Endothelial cell of umbilical vein (primary cell): Measurements from ENCODE around the gene RFFL. TPM values are rescaled to one million over a fixed set of nuclear protein-coding genes. Genes with fewer than 3 reads are reported as not detected.

Experiments
- BruUV-seq: library from RNA; stranded (reverse); fragments of 400-500 nt; replicated peaks from 2 replicates; lab custom pipeline; 2021; lab: Mats Ljungman, UMichigan
- CTCF ChIA-PET: fragments of 300-600, 350-600 bp; sonication (Branson Sonifier 250); formaldehyde crosslinking; loops from one replicate; lab custom pipeline; 2021; ENCODE audit warnings: antibody characterized with exemption, inconsistent platforms; lab: Charles Lee
- POLR2A ChIA-PET: fragments of 300-600, 350-600 bp; sonication (Branson Sonifier 250); formaldehyde crosslinking; loops from one replicate; lab custom pipeline; 2021; ENCODE audit warnings: antibody characterized with exemption, inconsistent platforms; lab: Charles Lee
- DNase-seq: peaks from one replicate; pipeline ENCODE4 v3.0.0-alpha.2; 2011; ENCODE audit warnings: low read depth, low spot score
- FAIRE-seq: peaks from 2 replicates; lab custom pipeline; 2011; peaks lifted over from hg19 to GRCh38; lab: Jason Lieb, UNC
- H2AFZ ChIP-seq: 2 replicates; pipeline ENCODE4 v1.6.0; 2012; ENCODE audit warnings: low read depth, low read length, control low read depth, inconsistent platforms
- H3K27ac ChIP-seq: 2 replicates; pipeline ENCODE4 v1.5.1; 2011; ENCODE audit warnings: low read depth, mild to moderate bottlenecking, control low read depth, low read length, moderate library complexity; ENCODE audit not compliant: insufficient read depth
- H3K27me3 ChIP-seq, 2 experiments: 2 replicates each; pipeline versions ENCODE4 v1.6.0 to v1.6.1; 2011; ENCODE audit warnings: low read length in 2 of 2, mixed read lengths in 1 of 2; ENCODE audit not compliant: control insufficient read depth in 2 of 2, insufficient read depth in 2 of 2
- H3K36me3 ChIP-seq, 2 experiments: 2 replicates in 1 of 2; 3 replicates in 1 of 2; pipeline ENCODE4 v1.5.1; 2011; ENCODE audit warnings: low read length in 2 of 2, mild to moderate bottlenecking in 1 of 2, moderate library complexity in 1 of 2; ENCODE audit not compliant: control insufficient read depth in 2 of 2, insufficient read depth in 2 of 2; ENCODE audit errors: extremely low read depth in 1 of 2
- H3K4me1 ChIP-seq: 3 replicates; pipeline ENCODE4 v1.5.1; 2011; ENCODE audit warnings: mild to moderate bottlenecking, low read length; ENCODE audit not compliant: control insufficient read depth, insufficient read depth; ENCODE audit errors: extremely low read depth
- H3K4me2 ChIP-seq: 2 replicates; pipeline ENCODE4 v1.6.1; 2011; ENCODE audit warnings: low read length, control low read depth, mixed read lengths; ENCODE audit not compliant: insufficient read depth
- H3K4me3 ChIP-seq, 3 experiments: fragments of 200-600 bp in 1 of 3; sonication (generic), shearing (Covaris generic) in 1 of 3; replicated peaks in 1 of 3; 2 replicates each; pipeline ENCODE4 v1.5.1; 2011 to 2016; ENCODE audit warnings: control low read depth in 3 of 3, low read length in 3 of 3, mild to moderate bottlenecking in 2 of 3, inconsistent platforms in 1 of 3, low read depth in 1 of 3, moderate library complexity in 1 of 3; ENCODE audit not compliant: insufficient read depth in 1 of 3
- H3K79me2 ChIP-seq: 2 replicates; pipeline ENCODE4 v1.6.0; 2012; ENCODE audit warnings: low read length, inconsistent platforms; ENCODE audit not compliant: control insufficient read depth, insufficient read depth
- H3K9ac ChIP-seq: replicated peaks from 2 replicates; pipeline ENCODE3; 2011; ENCODE audit warnings: low read length, control low read depth; ENCODE audit not compliant: insufficient read depth; ENCODE audit errors: extremely low read depth
- H3K9me1 ChIP-seq: replicated peaks from 3 replicates; pipeline ENCODE4 v1.6.0; 2011; ENCODE audit warnings: mild to moderate bottlenecking, low read length; ENCODE audit not compliant: control insufficient read depth, insufficient read depth; ENCODE audit errors: extremely low read depth
- H3K9me3 ChIP-seq: replicated peaks from 2 replicates; pipeline ENCODE4 v1.5.1; 2012; ENCODE audit warnings: low read length, inconsistent platforms; ENCODE audit not compliant: control insufficient read depth, insufficient read depth
- H4K20me1 ChIP-seq: replicated peaks from 2 replicates; pipeline ENCODE3; 2011; ENCODE audit warnings: mild to moderate bottlenecking, low read length; ENCODE audit not compliant: control insufficient read depth, insufficient read depth; ENCODE audit errors: extremely low read depth
- EZH2 ChIP-seq: IDR thresholded peaks from 2 replicates; pipeline ENCODE4 v1.6.1; 2012; ENCODE audit warnings: borderline replicate concordance, low read depth, mild to moderate bottlenecking, moderate library complexity, low read length, inconsistent platforms; ENCODE audit not compliant: severe bottlenecking
- FOS ChIP-seq: IDR thresholded peaks from 2 replicates; pipeline ENCODE4 v1.6.1; 2011; ENCODE audit warnings: mild to moderate bottlenecking, low read length, moderate library complexity, borderline replicate concordance; ENCODE audit not compliant: insufficient read depth
- GATA2 ChIP-seq: IDR thresholded peaks from 2 replicates; pipeline ENCODE4 v1.7.0; 2011; ENCODE audit warnings: low read depth, mild to moderate bottlenecking, moderate library complexity, mixed read lengths, low read length; ENCODE audit not compliant: insufficient read length, insufficient read depth
- JUN ChIP-seq: IDR thresholded peaks from 2 replicates; pipeline ENCODE4 v1.6.1; 2011; ENCODE audit warnings: borderline replicate concordance, low read depth; ENCODE audit not compliant: insufficient read length, insufficient read depth
- POLR2A ChIP-seq: IDR thresholded peaks from 2 replicates; pipeline ENCODE4 v1.6.1; 2012; ENCODE audit warnings: low read depth, mild to moderate bottlenecking, control low read depth, low read length
- POLR2AphosphoS5 ChIP-seq: IDR thresholded peaks from 2 replicates; pipeline ENCODE4 v1.6.1; 2012; ENCODE audit warnings: low read depth, mild to moderate bottlenecking, control low read depth, low read length, moderate library complexity; ENCODE audit not compliant: insufficient read depth
- dilution Hi-C: fragments of 300-500 bp; cut with MboI; formaldehyde crosslinking; loops from one replicate; pipeline ENCODE4 v1.15.0; 2019; ENCODE audit warnings: low sequenced_read_pairs; ENCODE audit not compliant: extremely low pct_ligation_motif_present
- intact Hi-C: fragments of 100-400 bp; cut with micrococcal nuclease; formaldehyde crosslinking; loops from one replicate; pipeline ENCODE4 v1.10.0; 2022
- polyA plus RNA-seq, 4 experiments: library from polyadenylated mRNA; depleted of rRNA in 3 of 4; stranded (reverse) in 3 of 4; unstranded in 1 of 4; fragments of >200 nt; gene quantifications; 2 replicates each; pipeline versions ENCODE4 v1.2.1 to v1.2.3, GENCODE V29; 2011 to 2012; ENCODE audit warnings: missing spikeins in 1 of 4
- total RNA-seq: library from RNA; stranded (reverse); gene quantifications from 2 replicates; pipeline ENCODE4 v1.2.3, GENCODE V29; 2021
- TF ChIP-seq, protein P1 (sequence below), 2 donors: IDR thresholded peaks; 1 replicate in 1 of 2; 2 replicates in 1 of 2; pipeline ENCODE4 v1.5.1; 2011; ENCODE audit warnings: low read length in 2 of 2, mild to moderate bottlenecking in 2 of 2, moderate library complexity in 2 of 2, control low read depth in 1 of 2, inconsistent platforms in 1 of 2, low read depth in 1 of 2; ENCODE audit not compliant: insufficient read depth in 1 of 2; ENCODE audit errors: extremely low read depth in 1 of 2
- TF ChIP-seq, protein P2 (sequence below): IDR thresholded peaks from 2 replicates; pipeline ENCODE4 v1.6.1; 2011; ENCODE audit not compliant: insufficient read depth, insufficient read length

RFFL gene
- total and polyA plus RNA-seq, 2 donors (not counting 3 experiments of a cell fraction or from before 2014, with no cell fraction given), result 7.0 to 14.1 TPM

DNA sequence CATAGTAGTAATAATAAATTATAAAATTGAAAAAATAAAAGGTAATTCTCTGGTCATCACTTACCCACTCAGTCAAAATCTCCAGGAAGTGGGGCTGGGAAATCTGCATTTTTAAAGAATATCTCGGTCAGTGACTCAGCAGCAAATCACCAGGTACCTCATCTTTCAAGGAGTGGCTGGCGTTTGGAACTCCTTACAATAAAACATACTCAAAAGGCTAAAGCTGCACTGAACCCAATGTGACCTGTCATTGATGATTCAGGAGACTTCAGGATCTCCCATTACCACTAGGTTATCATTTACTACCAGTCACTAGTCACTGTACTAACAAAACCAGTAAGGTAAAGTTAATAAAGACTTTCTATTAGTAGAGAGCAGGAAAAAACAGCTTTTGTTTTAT lies 21.5 kb upstream of the RFFL start:
- no peaks in the 10 kb centered on the region for H3K9me1 ChIP-seq
- H3K4me3 ChIP-seq, result no peak overlapping the region
- dilution Hi-C loops, result no loop called here
- H3K36me3 ChIP-seq, result no peaks in the 10 kb centered on the region
- H3K79me2 ChIP-seq, result peaks cover 50% of the 10 kb centered on the region
- H3K9ac ChIP-seq, result no peak overlapping the region
- H3K27me3 ChIP-seq, result no peaks in the 10 kb centered on the region
- H3K9me3 ChIP-seq, result no peaks in the 10 kb centered on the region
- DNase-seq (peak; percentile 6), FAIRE-seq (peak; percentile 40)
- H3K4me1 ChIP-seq, result peaks cover 34% of the 10 kb centered on the region
- no peak overlapping the region for H3K27ac ChIP-seq
- no peaks in the 10 kb centered on the region for H4K20me1 ChIP-seq
- peak overlapping the region; percentile 5 for H3K4me2 ChIP-seq
- ChIA-PET POLR2A (interaction anchor here (0.6 kb wide), 1 partner anchor 20 kb away, joined by 4 read pairs; no protein-coding TSS in a partner anchor), CTCF (interaction anchor here (1.0 to 5.3 kb wide), 3 partner anchors 17 to 62 kb away, joined by 3 to 21 read pairs (median 10); partner anchors contain the start of gene RFFL)
- no TSS peak for BruUV-seq
- no peak overlapping the region for H2AFZ ChIP-seq
- intact Hi-C loops, result no loop called here
- TF ChIP-seq, protein P1, sequence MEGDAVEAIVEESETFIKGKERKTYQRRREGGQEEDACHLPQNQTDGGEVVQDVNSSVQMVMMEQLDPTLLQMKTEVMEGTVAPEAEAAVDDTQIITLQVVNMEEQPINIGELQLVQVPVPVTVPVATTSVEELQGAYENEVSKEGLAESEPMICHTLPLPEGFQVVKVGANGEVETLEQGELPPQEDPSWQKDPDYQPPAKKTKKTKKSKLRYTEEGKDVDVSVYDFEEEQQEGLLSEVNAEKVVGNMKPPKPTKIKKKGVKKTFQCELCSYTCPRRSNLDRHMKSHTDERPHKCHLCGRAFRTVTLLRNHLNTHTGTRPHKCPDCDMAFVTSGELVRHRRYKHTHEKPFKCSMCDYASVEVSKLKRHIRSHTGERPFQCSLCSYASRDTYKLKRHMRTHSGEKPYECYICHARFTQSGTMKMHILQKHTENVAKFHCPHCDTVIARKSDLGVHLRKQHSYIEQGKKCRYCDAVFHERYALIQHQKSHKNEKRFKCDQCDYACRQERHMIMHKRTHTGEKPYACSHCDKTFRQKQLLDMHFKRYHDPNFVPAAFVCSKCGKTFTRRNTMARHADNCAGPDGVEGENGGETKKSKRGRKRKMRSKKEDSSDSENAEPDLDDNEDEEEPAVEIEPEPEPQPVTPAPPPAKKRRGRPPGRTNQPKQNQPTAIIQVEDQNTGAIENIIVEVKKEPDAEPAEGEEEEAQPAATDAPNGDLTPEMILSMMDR (IDR thresholded peaks at IDR 0.05; ENCODE audit: extremely low read depth in 1 of 2, insufficient read depth in 1 of 2, low read depth in 1 of 2, low read length in 2 of 2), result no peak
- TF ChIP-seq EZH2 (no peak), FOS (peak; percentile 61), POLR2AphosphoS5 (no peak), POLR2A (no peak), GATA2 (peak; percentile 42), JUN (no peak)
- TF ChIP-seq, protein P2, sequence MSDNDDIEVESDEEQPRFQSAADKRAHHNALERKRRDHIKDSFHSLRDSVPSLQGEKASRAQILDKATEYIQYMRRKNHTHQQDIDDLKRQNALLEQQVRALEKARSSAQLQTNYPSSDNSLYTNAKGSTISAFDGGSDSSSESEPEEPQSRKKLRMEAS, result no peak
